GM23338 (cell line): Measurements from ENCODE around the gene C6orf52. TPM values are rescaled to one million over a fixed set of nuclear protein-coding genes. Genes with fewer than 3 reads are reported as not detected.

Experiments used
- ATAC-seq: fragments of 200-7000 bp; cut with Tn5 transposase; 3 replicates; pipeline ENCODE4 v1.9.1; 2020
- DNase-seq: peaks from one replicate; pipeline ENCODE4 v3.0.0-alpha.2; 2015; ENCODE audit warnings: low spot score
- H2AFZ ChIP-seq: fragments of 200-600 bp; sonication (generic); 2 replicates; pipeline ENCODE4 v1.8.0; 2016; ENCODE audit warnings: antibody characterized with exemption, mild to moderate bottlenecking, moderate library complexity
- H3F3A ChIP-seq: fragments of 200-600 bp; sonication (generic); replicated peaks from 2 replicates; pipeline ENCODE4 v1.8.0; 2017; ENCODE audit warnings: antibody characterized with exemption, mixed run types, low read depth
- H3K27ac ChIP-seq: fragments of 200-600 bp; sonication (generic); 2 replicates; pipeline ENCODE4 v1.6.1; 2016; ENCODE audit warnings: low read depth
- H3K27me3 ChIP-seq: fragments of 200-600 bp; sonication (generic); 2 replicates; pipeline ENCODE4 v1.8.0; 2016; ENCODE audit warnings: mild to moderate bottlenecking, mixed run types, moderate library complexity; ENCODE audit not compliant: insufficient read depth
- H3K36me3 ChIP-seq: fragments of 200-600 bp; sonication (generic); 2 replicates; pipeline ENCODE4 v1.8.0; 2016; ENCODE audit warnings: mild to moderate bottlenecking; ENCODE audit not compliant: insufficient read depth
- H3K4me1 ChIP-seq: fragments of 200-600 bp; sonication (generic); 2 replicates; pipeline ENCODE4 v1.8.0; 2016; ENCODE audit warnings: mild to moderate bottlenecking, moderate library complexity; ENCODE audit not compliant: insufficient read depth
- H3K4me2 ChIP-seq: fragments of 200-600 bp; sonication (generic); 2 replicates; pipeline ENCODE4 v1.7.1; 2017; ENCODE audit warnings: mixed run types
- H3K4me3 ChIP-seq: fragments of 200-600 bp; sonication (generic); 2 replicates; pipeline ENCODE4 v1.6.1; 2016; ENCODE audit warnings: mixed run types
- H3K79me2 ChIP-seq: fragments of 200-600 bp; sonication (generic); replicated peaks from 2 replicates; pipeline ENCODE4 v1.8.0; 2017; ENCODE audit warnings: mild to moderate bottlenecking; ENCODE audit not compliant: insufficient read depth
- H3K9me2 ChIP-seq: fragments of 200-600 bp; sonication (generic); 2 replicates; pipeline ENCODE4 v1.8.0; 2017; ENCODE audit not compliant: insufficient read depth
- H4K20me1 ChIP-seq: fragments of 200-600 bp; sonication (generic); replicated peaks from 2 replicates; pipeline ENCODE4 v1.8.0; 2017; ENCODE audit warnings: mild to moderate bottlenecking; ENCODE audit not compliant: insufficient read depth
- H3K27ac Mint-ChIP-seq: 2 replicates; pipeline ENCODE4 v1.8.0; 2020; ENCODE audit warnings: inconsistent platforms, mild to moderate bottlenecking, moderate library complexity, mixed read lengths
- H3K27me3 Mint-ChIP-seq: 3 replicates; pipeline ENCODE4 v1.8.0; 2022; ENCODE audit warnings: low read depth, mild to moderate bottlenecking, moderate library complexity, mixed read lengths, inconsistent platforms; ENCODE audit not compliant: insufficient read depth, poor library complexity
- H3K36me3 Mint-ChIP-seq: 3 replicates; pipeline ENCODE4 v1.8.0; 2021; ENCODE audit warnings: low read depth, mild to moderate bottlenecking, inconsistent platforms, moderate library complexity, mixed read lengths
- H3K4me1 Mint-ChIP-seq: 3 replicates; pipeline ENCODE4 v1.8.0; 2020; ENCODE audit warnings: mild to moderate bottlenecking, inconsistent platforms, mixed read lengths
- H3K4me3 Mint-ChIP-seq: 3 replicates; pipeline ENCODE4 v1.8.0; 2021; ENCODE audit warnings: moderate library complexity, mild to moderate bottlenecking, inconsistent platforms, mixed read lengths
- H3K9me3 Mint-ChIP-seq: 3 replicates; pipeline ENCODE4 v1.8.0; 2020; ENCODE audit warnings: moderate library complexity, mild to moderate bottlenecking, inconsistent platforms, mixed read lengths
- CREB1 ChIP-seq: fragments of 250-450 bp; sonication (Bioruptor Pico); IDR thresholded peaks from 2 replicates; pipeline ENCODE4 v1.5.0; 2020; ENCODE audit warnings: low read depth, mild to moderate bottlenecking, moderate library complexity
- EZH2 ChIP-seq: fragments of 200-600 bp; sonication (generic); IDR thresholded peaks from one replicate; pipeline ENCODE4 v1.8.0; 2017; ENCODE audit warnings: antibody characterized with exemption, mild to moderate bottlenecking, low read depth; ENCODE audit not compliant: unreplicated experiment
- EZH2phosphoT487 ChIP-seq: fragments of 200-600 bp; sonication (generic); IDR thresholded peaks from one replicate; pipeline ENCODE4 v1.8.1; 2018; ENCODE audit warnings: antibody characterized with exemption; ENCODE audit not compliant: unreplicated experiment
- POLR2AphosphoS5 ChIP-seq: IDR thresholded peaks from 2 replicates; pipeline ENCODE4 v1.6.1; 2016; ENCODE audit warnings: antibody characterized with exemption, low read depth
- ZNF331 ChIP-seq: fragments of 250-450 bp; sonication (Bioruptor Pico); IDR thresholded peaks from 2 replicates; pipeline ENCODE4 v1.5.0; 2020; ENCODE audit warnings: low read depth, mild to moderate bottlenecking, moderate library complexity
- polyA plus RNA-seq: library from polyadenylated mRNA; unstranded; fragments of >200 nt; fragmentation: Nextera tagmentation; extraction: Ambion mirVana; gene quantifications from 2 replicates; pipeline ENCODE4 v1.2.1, GENCODE V29; 2016
- total RNA-seq: library from RNA; depleted of rRNA; stranded (reverse); fragments of >200 nt; shearing (Covaris generic); gene quantifications from 2 replicates; pipeline ENCODE4 v1.2.3, GENCODE V29; 2014
- TF ChIP-seq, protein P1 (sequence below): IDR thresholded peaks from one replicate; pipeline ENCODE4 v1.6.1; 2018; ENCODE audit warnings: antibody characterized with exemption; ENCODE audit not compliant: unreplicated experiment
- TF ChIP-seq, protein P2 (sequence below), 2 experiments: fragments of 200-600 bp in 1 of 2; sonication (generic) in 1 of 2; conservative IDR thresholded peaks; 2 replicates each; pipeline versions ENCODE4 v1.5.1 to v1.6.1; 2016 to 2017; ENCODE audit warnings: antibody characterized with exemption in 2 of 2, low read depth in 2 of 2, mild to moderate bottlenecking in 2 of 2, moderate library complexity in 1 of 2
- TF ChIP-seq, protein P3 (sequence below): IDR thresholded peaks from 2 replicates; pipeline ENCODE4 v1.6.1; 2016; ENCODE audit warnings: antibody characterized with exemption
- TF ChIP-seq, protein P4 (sequence below): fragments of 250-450 bp; sonication (Bioruptor Pico); IDR thresholded peaks from 2 replicates; pipeline ENCODE4 v1.5.0; 2020; ENCODE audit warnings: mild to moderate bottlenecking, moderate library complexity

C6orf52 gene
- total and polyA plus RNA-seq, 2 experiments from 2014 or later, result 4.4 TPM; not detected in 1

DNA sequence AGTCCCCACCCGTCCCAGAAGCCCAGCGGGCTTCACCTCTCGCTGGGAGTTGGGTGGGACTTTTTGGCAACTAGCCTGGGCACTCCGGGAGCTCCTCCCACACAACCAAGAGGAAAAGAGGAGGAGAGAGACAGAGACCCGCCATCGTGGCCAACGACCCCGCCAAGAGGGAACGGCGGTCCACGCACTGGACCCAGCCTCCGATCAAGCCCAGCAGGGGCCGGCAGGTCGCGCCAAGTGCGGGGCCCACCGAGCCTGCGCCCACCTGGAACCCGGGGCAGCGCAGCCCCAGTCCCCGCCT lies 25.5 kb upstream of the C6orf52 start (continued):
- TF ChIP-seq, protein P1, sequence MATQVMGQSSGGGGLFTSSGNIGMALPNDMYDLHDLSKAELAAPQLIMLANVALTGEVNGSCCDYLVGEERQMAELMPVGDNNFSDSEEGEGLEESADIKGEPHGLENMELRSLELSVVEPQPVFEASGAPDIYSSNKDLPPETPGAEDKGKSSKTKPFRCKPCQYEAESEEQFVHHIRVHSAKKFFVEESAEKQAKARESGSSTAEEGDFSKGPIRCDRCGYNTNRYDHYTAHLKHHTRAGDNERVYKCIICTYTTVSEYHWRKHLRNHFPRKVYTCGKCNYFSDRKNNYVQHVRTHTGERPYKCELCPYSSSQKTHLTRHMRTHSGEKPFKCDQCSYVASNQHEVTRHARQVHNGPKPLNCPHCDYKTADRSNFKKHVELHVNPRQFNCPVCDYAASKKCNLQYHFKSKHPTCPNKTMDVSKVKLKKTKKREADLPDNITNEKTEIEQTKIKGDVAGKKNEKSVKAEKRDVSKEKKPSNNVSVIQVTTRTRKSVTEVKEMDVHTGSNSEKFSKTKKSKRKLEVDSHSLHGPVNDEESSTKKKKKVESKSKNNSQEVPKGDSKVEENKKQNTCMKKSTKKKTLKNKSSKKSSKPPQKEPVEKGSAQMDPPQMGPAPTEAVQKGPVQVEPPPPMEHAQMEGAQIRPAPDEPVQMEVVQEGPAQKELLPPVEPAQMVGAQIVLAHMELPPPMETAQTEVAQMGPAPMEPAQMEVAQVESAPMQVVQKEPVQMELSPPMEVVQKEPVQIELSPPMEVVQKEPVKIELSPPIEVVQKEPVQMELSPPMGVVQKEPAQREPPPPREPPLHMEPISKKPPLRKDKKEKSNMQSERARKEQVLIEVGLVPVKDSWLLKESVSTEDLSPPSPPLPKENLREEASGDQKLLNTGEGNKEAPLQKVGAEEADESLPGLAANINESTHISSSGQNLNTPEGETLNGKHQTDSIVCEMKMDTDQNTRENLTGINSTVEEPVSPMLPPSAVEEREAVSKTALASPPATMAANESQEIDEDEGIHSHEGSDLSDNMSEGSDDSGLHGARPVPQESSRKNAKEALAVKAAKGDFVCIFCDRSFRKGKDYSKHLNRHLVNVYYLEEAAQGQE, result no peak
- TF ChIP-seq ZNF331 (CRISPR knock-in tag), result no peak
- TF ChIP-seq, protein P2, sequence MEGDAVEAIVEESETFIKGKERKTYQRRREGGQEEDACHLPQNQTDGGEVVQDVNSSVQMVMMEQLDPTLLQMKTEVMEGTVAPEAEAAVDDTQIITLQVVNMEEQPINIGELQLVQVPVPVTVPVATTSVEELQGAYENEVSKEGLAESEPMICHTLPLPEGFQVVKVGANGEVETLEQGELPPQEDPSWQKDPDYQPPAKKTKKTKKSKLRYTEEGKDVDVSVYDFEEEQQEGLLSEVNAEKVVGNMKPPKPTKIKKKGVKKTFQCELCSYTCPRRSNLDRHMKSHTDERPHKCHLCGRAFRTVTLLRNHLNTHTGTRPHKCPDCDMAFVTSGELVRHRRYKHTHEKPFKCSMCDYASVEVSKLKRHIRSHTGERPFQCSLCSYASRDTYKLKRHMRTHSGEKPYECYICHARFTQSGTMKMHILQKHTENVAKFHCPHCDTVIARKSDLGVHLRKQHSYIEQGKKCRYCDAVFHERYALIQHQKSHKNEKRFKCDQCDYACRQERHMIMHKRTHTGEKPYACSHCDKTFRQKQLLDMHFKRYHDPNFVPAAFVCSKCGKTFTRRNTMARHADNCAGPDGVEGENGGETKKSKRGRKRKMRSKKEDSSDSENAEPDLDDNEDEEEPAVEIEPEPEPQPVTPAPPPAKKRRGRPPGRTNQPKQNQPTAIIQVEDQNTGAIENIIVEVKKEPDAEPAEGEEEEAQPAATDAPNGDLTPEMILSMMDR (conservative IDR thresholded peaks at IDR 0.05; ENCODE audit: low read depth in 2 of 2), result no peak

DNA sequence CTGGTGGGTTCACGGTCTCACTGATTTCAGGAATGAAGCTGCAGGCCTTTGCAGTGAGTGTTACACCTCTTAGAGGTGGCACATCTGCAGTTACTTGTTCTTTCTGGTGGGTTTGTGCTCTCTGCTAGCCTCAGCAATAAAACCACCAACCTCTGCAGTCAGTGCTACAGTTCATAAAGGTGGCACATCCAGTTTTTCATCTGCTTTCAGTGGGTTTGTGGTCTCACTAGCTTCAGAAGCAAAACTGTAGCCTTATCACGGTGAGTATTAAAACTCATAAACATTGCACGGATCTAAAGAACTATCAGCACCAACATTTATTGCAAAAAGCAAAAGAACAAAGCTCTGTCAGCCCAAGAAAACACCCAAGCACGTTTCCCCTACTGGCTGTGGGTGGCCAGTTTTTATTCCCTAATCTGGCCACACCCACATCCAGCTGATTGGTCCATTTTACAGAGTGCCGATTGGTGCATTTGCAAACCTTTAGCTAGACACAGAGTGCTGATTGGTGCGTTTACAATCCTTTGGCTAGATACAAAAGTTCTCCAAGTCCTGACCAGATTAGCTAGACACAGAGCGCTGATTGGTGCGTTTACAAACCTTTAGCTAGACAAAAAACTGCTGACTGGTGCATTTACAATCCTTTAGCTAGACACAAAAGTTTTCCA lies 25.0 kb upstream of the C6orf52 start:
- peaks cover 12% of the 10 kb centered on the region for H3K79me2 ChIP-seq
- no peaks in the 10 kb centered on the region for H4K20me1 ChIP-seq
- H3K27ac ChIP-seq, result no peak overlapping the region
- peaks cover 33% of the 10 kb centered on the region for H3K36me3 Mint-ChIP-seq
- H2AFZ ChIP-seq, result no peak overlapping the region
- no peak overlapping the region for H3K4me3 Mint-ChIP-seq
- ATAC-seq (no peak), DNase-seq (no peak)
- no peak overlapping the region for H3K4me2 ChIP-seq
- no peaks in the 10 kb centered on the region for H3K27me3 ChIP-seq
- no peak overlapping the region for H3K4me3 ChIP-seq
- H3K27me3 Mint-ChIP-seq, result peaks cover 13% of the 10 kb centered on the region
- peaks cover 5% of the 10 kb centered on the region; the same call in 1 of the 2 replicates for H3K36me3 ChIP-seq
- no peak overlapping the region for H3K27ac Mint-ChIP-seq
- H3F3A ChIP-seq, result peaks cover 23% of the 10 kb centered on the region
- H3K9me3 Mint-ChIP-seq, result peaks cover 34% of the 10 kb centered on the region
- H3K4me1 ChIP-seq, result peaks cover 16% of the 10 kb centered on the region
- peaks cover 19% of the 10 kb centered on the region for H3K4me1 Mint-ChIP-seq
- no peaks in the 10 kb centered on the region for H3K9me2 ChIP-seq
- TF ChIP-seq EZH2, result no peak
- TF ChIP-seq, protein P3, sequence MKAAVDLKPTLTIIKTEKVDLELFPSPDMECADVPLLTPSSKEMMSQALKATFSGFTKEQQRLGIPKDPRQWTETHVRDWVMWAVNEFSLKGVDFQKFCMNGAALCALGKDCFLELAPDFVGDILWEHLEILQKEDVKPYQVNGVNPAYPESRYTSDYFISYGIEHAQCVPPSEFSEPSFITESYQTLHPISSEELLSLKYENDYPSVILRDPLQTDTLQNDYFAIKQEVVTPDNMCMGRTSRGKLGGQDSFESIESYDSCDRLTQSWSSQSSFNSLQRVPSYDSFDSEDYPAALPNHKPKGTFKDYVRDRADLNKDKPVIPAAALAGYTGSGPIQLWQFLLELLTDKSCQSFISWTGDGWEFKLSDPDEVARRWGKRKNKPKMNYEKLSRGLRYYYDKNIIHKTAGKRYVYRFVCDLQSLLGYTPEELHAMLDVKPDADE, result no peak
- TF ChIP-seq POLR2AphosphoS5, result no peak
- no peak for TF ChIP-seq CREB1 (CRISPR knock-in tag)
- TF ChIP-seq, protein P4, sequence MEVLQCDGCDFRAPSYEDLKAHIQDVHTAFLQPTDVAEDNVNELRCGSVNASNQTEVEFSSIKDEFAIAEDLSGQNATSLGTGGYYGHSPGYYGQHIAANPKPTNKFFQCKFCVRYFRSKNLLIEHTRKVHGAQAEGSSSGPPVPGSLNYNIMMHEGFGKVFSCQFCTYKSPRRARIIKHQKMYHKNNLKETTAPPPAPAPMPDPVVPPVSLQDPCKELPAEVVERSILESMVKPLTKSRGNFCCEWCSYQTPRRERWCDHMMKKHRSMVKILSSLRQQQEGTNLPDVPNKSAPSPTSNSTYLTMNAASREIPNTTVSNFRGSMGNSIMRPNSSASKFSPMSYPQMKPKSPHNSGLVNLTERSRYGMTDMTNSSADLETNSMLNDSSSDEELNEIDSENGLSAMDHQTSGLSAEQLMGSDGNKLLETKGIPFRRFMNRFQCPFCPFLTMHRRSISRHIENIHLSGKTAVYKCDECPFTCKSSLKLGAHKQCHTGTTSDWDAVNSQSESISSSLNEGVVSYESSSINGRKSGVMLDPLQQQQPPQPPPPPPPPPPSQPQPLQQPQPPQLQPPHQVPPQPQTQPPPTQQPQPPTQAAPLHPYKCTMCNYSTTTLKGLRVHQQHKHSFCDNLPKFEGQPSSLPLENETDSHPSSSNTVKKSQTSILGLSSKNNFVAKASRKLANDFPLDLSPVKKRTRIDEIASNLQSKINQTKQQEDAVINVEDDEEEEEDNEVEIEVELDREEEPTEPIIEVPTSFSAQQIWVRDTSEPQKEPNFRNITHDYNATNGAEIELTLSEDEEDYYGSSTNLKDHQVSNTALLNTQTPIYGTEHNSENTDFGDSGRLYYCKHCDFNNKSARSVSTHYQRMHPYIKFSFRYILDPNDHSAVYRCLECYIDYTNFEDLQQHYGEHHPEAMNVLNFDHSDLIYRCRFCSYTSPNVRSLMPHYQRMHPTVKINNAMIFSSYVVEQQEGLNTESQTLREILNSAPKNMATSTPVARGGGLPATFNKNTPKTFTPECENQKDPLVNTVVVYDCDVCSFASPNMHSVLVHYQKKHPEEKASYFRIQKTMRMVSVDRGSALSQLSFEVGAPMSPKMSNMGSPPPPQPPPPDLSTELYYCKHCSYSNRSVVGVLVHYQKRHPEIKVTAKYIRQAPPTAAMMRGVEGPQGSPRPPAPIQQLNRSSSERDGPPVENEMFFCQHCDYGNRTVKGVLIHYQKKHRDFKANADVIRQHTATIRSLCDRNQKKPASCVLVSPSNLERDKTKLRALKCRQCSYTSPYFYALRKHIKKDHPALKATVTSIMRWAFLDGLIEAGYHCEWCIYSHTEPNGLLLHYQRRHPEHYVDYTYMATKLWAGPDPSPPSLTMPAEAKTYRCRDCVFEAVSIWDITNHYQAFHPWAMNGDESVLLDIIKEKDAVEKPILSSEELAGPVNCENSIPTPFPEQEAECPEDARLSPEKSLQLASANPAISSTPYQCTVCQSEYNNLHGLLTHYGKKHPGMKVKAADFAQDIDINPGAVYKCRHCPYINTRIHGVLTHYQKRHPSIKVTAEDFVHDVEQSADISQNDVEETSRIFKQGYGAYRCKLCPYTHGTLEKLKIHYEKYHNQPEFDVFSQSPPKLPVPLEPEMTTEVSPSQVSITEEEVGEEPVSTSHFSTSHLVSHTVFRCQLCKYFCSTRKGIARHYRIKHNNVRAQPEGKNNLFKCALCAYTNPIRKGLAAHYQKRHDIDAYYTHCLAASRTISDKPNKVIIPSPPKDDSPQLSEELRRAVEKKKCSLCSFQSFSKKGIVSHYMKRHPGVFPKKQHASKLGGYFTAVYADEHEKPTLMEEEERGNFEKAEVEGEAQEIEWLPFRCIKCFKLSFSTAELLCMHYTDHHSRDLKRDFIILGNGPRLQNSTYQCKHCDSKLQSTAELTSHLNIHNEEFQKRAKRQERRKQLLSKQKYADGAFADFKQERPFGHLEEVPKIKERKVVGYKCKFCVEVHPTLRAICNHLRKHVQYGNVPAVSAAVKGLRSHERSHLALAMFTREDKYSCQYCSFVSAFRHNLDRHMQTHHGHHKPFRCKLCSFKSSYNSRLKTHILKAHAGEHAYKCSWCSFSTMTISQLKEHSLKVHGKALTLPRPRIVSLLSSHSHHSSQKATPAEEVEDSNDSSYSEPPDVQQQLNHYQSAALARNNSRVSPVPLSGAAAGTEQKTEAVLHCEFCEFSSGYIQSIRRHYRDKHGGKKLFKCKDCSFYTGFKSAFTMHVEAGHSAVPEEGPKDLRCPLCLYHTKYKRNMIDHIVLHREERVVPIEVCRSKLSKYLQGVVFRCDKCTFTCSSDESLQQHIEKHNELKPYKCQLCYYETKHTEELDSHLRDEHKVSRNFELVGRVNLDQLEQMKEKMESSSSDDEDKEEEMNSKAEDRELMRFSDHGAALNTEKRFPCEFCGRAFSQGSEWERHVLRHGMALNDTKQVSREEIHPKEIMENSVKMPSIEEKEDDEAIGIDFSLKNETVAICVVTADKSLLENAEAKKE (CRISPR knock-in tag), result no peak
- TF ChIP-seq EZH2phosphoT487, result no peak
- TF ChIP-seq, protein P2 (conservative IDR thresholded peaks at IDR 0.05; ENCODE audit: low read depth in 2 of 2), result no peak
